Adipose tissue (tissue), 3 donors: ENCODE results near the gene TUBB. TPM values are rescaled to one million over a fixed set of nuclear protein-coding genes. Genes with fewer than 3 reads are reported as not detected.
"Not testable (repeated sequence)": the region's sequence is repeated elsewhere in the genome, so short reads cannot be mapped to it uniquely, and the experiment has no call there.

Experiments
- H3K27ac ChIP-seq: one replicate; pipeline ENCODE4 v1.5.1; 2013; ENCODE audit warnings: low read depth, low read length
- WGBS, 3 donors: extraction: QIAGEN DNeasy Blood & Tissue Kit; methylation state at CpG; one replicate each; pipeline ENCODE4 v1.1.7; 2013; 5-methylcytosine and 5-hydroxymethylcytosine counted together
- polyA plus RNA-seq, 3 donors: library from polyadenylated mRNA; stranded (reverse); fragments of 200-250 nt; gene quantifications; one replicate each; pipeline ENCODE4 v1.2.3, GENCODE V29; 2013
- donor health status: healthy with polysubstance abuse.
- donor health status: Bipolar disorder and iron deficiency.
- donor health status: healthy.

The TUBB gene
- polyA plus RNA-seq, 3 donors, result 166 to 400 (median 269) TPM

GRCh38 chr6:30747902-30748769, 28.0 kb downstream of the TUBB start:
- WGBS, 3 donors, result 51 to 80% (median 75%) methylated on average over 6 of the region's 6 CpGs
- H3K27ac ChIP-seq, result no peak overlapping the region

GRCh38 chr6:30748851-30749540, 28.8 kb downstream of the TUBB start:
- peak overlapping the region; percentile 52 for H3K27ac ChIP-seq
- WGBS, 3 donors, result 42 to 80% (median 76%) methylated on average over 8 of the region's 8 CpGs

- 24 to 92% (median 86%) methylated on average over 12 of the region's 12 CpGs for WGBS, 3 donors
- peak overlapping the region; percentile 52 for H3K27ac ChIP-seq
Observed at GRCh38 chr6:30749554-30750378, 29.6 kb downstream of the TUBB start.

GRCh38 chr6:30750379-30750668, 30.2 kb downstream of the TUBB start:
- no peak overlapping the region for H3K27ac ChIP-seq

- peak overlapping the region; percentile 29 for H3K27ac ChIP-seq
- WGBS, 3 donors, result 31 to 68% (median 35%) methylated on average over 12 of the region's 12 CpGs
Observed at GRCh38 chr6:30752157-30752927, 32.2 kb downstream of the TUBB start.

GRCh38 chr6:30754631-30755030, 34.5 kb downstream of the TUBB start:
- H3K27ac ChIP-seq, result no peak overlapping the region
- 94 to 97% (median 96%) methylated on average over 3 of the region's 3 CpGs for WGBS, 3 donors

GRCh38 chr6:30756405-30757003, 36.4 kb downstream of the TUBB start:
- 93 to 98% (median 94%) methylated on average over 7 of the region's 7 CpGs for WGBS, 3 donors
- H3K27ac ChIP-seq, result not testable (repeated sequence)

GRCh38 chr6:30757261-30757904, 37.2 kb downstream of the TUBB start:
- 76 to 90% (median 89%) methylated on average over 1 of the region's 1 CpG for WGBS, 3 donors
- H3K27ac ChIP-seq, result no peak overlapping the region

GRCh38 chr6:30759575-30760239, 39.6 kb downstream of the TUBB start:
- 91 to 94% (median 94%) methylated on average over 10 of the region's 10 CpGs for WGBS, 3 donors
- no peak overlapping the region for H3K27ac ChIP-seq

GRCh38 chr6:30760549-30760948, 40.4 kb downstream of the TUBB start:
- 74 to 82% (median 74%) methylated on average over 8 of the region's 8 CpGs for WGBS, 3 donors
- no peak overlapping the region for H3K27ac ChIP-seq

GRCh38 chr6:30761791-30762429, 41.8 kb downstream of the TUBB start:
- 95 to 96% (median 96%) methylated on average over 4 of the region's 4 CpGs for WGBS, 3 donors
- no peak overlapping the region for H3K27ac ChIP-seq

GRCh38 chr6:30763155-30763617, 43.0 kb downstream of the TUBB start:
- no peak overlapping the region for H3K27ac ChIP-seq
- WGBS, 3 donors, result 74 to 100% (median 90%) methylated on average over 1 of the region's 1 CpG

GRCh38 chr6:30763618-30764489, 43.7 kb downstream of the TUBB start:
- H3K27ac ChIP-seq, result no peak overlapping the region
- WGBS, 3 donors, result 26 to 56% (median 48%) methylated on average over 8 of the region's 8 CpGs

- not testable (repeated sequence) for H3K27ac ChIP-seq
- WGBS, 3 donors, result 42 to 69% (median 66%) methylated on average over 13 of the region's 13 CpGs
Observed at GRCh38 chr6:30764490-30765043, 44.4 kb downstream of the TUBB start.

GRCh38 chr6:30765495-30765894, 45.3 kb downstream of the TUBB start:
- 65 to 76% (median 75%) methylated on average over 1 of the region's 1 CpG for WGBS, 3 donors
- not testable (repeated sequence) for H3K27ac ChIP-seq
